SK-N-SH treated with all-trans-retinoic acid at 6 μM for 48 hours (cell line): ENCODE data around the gene JPH3.

Experiments
- ATAC-seq: fragments of 200-7000 bp; cut with Tn5 transposase; 3 replicates; pipeline ENCODE4 v1.9.1; 2020; ENCODE audit warnings: mild to moderate bottlenecking, moderate library complexity
- ARNTL ChIP-seq: fragments of 450-650 bp; formaldehyde crosslinking; IDR thresholded peaks from 2 replicates; pipeline ENCODE4 v1.5.0; 2020; ENCODE audit warnings: low read depth, mild to moderate bottlenecking, moderate library complexity, borderline replicate concordance
- BACH2 ChIP-seq: fragments of 250-450 bp; sonication (Bioruptor Pico); IDR thresholded peaks from 2 replicates; pipeline ENCODE4 v1.9.0; 2021; ENCODE audit warnings: mild to moderate bottlenecking, borderline replicate concordance
- CREB5 ChIP-seq: fragments of 250-450 bp; sonication (Bioruptor Pico); IDR thresholded peaks from 2 replicates; pipeline ENCODE4 v1.5.1; 2020; ENCODE audit warnings: low read depth, mild to moderate bottlenecking, moderate library complexity
- CSDC2 ChIP-seq: fragments of 250-450 bp; sonication (Bioruptor Pico); IDR thresholded peaks from 2 replicates; pipeline ENCODE4 v1.5.0; 2020; ENCODE audit warnings: mild to moderate bottlenecking, moderate library complexity
- GLIS3 ChIP-seq: fragments of 250-450 bp; sonication (Bioruptor Pico); IDR thresholded peaks from 2 replicates; pipeline ENCODE4 v1.5.0; 2020; ENCODE audit warnings: mild to moderate bottlenecking, moderate library complexity
- ISL1 ChIP-seq: fragments of 250-450 bp; sonication (Bioruptor Pico); IDR thresholded peaks from 2 replicates; pipeline ENCODE4 v2.1.2; 2022; ENCODE audit warnings: mild to moderate bottlenecking, moderate library complexity
- OSR1 ChIP-seq: fragments of 250-450 bp; sonication (Bioruptor Pico); IDR thresholded peaks from 2 replicates; pipeline ENCODE4 v1.8.0; 2022; ENCODE audit warnings: moderate library complexity, mild to moderate bottlenecking, inconsistent platforms
- POU6F1 ChIP-seq: fragments of 250-450 bp; sonication (Bioruptor Pico); IDR thresholded peaks from 2 replicates; pipeline ENCODE4 v1.8.0; 2021; ENCODE audit warnings: low read depth, mild to moderate bottlenecking, moderate library complexity, borderline replicate concordance
- PPARA ChIP-seq: fragments of 250-450 bp; sonication (Bioruptor Pico); IDR thresholded peaks from 2 replicates; pipeline ENCODE4 v1.5.0; 2020; ENCODE audit warnings: mild to moderate bottlenecking, borderline replicate concordance
- RARB ChIP-seq: fragments of 250-450 bp; sonication (Bioruptor Pico); IDR thresholded peaks from 2 replicates; pipeline ENCODE4 v1.8.0; 2021; ENCODE audit warnings: mild to moderate bottlenecking, moderate library complexity
- SNAI2 ChIP-seq: fragments of 250-450 bp; sonication (Bioruptor Pico); IDR thresholded peaks from 2 replicates; pipeline ENCODE4 v1.5.0; 2020; ENCODE audit warnings: mild to moderate bottlenecking, moderate library complexity
- TCF4 ChIP-seq: fragments of 250-450 bp; sonication (Bioruptor Pico); IDR thresholded peaks from 2 replicates; pipeline ENCODE4 v1.8.0; 2021; ENCODE audit warnings: mild to moderate bottlenecking, moderate library complexity, borderline replicate concordance
- TOX ChIP-seq: fragments of 250-450 bp; sonication (Bioruptor Pico); IDR thresholded peaks from 2 replicates; pipeline ENCODE4 v1.8.0; 2021; ENCODE audit warnings: mild to moderate bottlenecking, moderate library complexity, borderline replicate concordance
- TSHZ2 ChIP-seq: fragments of 250-450 bp; sonication (Bioruptor Pico); IDR thresholded peaks from 2 replicates; pipeline ENCODE4 v1.5.0; 2020; ENCODE audit warnings: mild to moderate bottlenecking, moderate library complexity
- ZC3H10 ChIP-seq: fragments of 250-450 bp; sonication (Bioruptor Pico); IDR thresholded peaks from 2 replicates; pipeline ENCODE4 v1.5.1; 2021; ENCODE audit warnings: mild to moderate bottlenecking, moderate library complexity
- ZFP3 ChIP-seq: fragments of 250-450 bp; sonication (Bioruptor Pico); IDR thresholded peaks from 2 replicates; pipeline ENCODE4 v1.5.0; 2020; ENCODE audit warnings: mild to moderate bottlenecking, moderate library complexity
- ZFP30 ChIP-seq: fragments of 450-650 bp; formaldehyde crosslinking; IDR thresholded peaks from 2 replicates; pipeline ENCODE4 v1.5.0; 2022; ENCODE audit warnings: mild to moderate bottlenecking, moderate library complexity
- ZNF565 ChIP-seq: fragments of 450-650 bp; formaldehyde crosslinking; conservative IDR thresholded peaks from 2 replicates; pipeline ENCODE4 v1.5.0; 2020; ENCODE audit warnings: low read depth, mild to moderate bottlenecking, moderate library complexity
- ZNF8 ChIP-seq: fragments of 450-650 bp; formaldehyde crosslinking; IDR thresholded peaks from 2 replicates; pipeline ENCODE4 v1.5.0; 2020; ENCODE audit warnings: mild to moderate bottlenecking, moderate library complexity
- TF ChIP-seq, protein P1 (sequence below): fragments of 250-450 bp; sonication (Bioruptor Pico); IDR thresholded peaks from 2 replicates; pipeline ENCODE4 v1.8.0; 2020; ENCODE audit warnings: mild to moderate bottlenecking, moderate library complexity, borderline replicate concordance
- TF ChIP-seq, protein P2 (sequence below): fragments of 250-450 bp; sonication (Bioruptor Pico); IDR thresholded peaks from 2 replicates; pipeline ENCODE4 v1.5.1; 2021; ENCODE audit warnings: mild to moderate bottlenecking, moderate library complexity

The JPH3 gene

DNA sequence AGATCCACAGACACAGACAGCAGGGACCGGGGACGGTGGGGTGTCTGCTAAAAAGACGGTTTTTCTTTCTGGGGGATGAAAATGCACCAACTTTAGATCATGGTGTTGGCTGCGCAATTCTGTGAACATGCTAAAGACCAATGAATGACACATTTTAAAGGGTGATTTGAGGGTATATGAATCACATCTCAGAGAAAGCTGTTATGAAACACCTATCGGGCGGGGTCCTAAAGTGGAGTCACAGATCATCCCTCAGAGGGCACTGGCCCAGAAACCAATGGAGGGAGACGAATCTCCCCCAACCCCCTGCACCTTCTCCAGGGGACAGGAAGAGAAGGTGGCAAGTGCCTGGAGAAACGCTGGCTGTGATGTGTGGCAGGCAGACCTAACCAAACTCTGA lies 137.5 kb downstream of the JPH3 start:
- TF ChIP-seq ZFP3 = no peak
- no peak for TF ChIP-seq GLIS3 (CRISPR knock-in tag)
- TF ChIP-seq CREB5 = no peak
- TF ChIP-seq SNAI2 (CRISPR knock-in tag) = no peak
- TF ChIP-seq ZNF565 (CRISPR knock-in tag) = no peak
- no peak for TF ChIP-seq RARB
- no peak for TF ChIP-seq ISL1
- TF ChIP-seq, protein P1, sequence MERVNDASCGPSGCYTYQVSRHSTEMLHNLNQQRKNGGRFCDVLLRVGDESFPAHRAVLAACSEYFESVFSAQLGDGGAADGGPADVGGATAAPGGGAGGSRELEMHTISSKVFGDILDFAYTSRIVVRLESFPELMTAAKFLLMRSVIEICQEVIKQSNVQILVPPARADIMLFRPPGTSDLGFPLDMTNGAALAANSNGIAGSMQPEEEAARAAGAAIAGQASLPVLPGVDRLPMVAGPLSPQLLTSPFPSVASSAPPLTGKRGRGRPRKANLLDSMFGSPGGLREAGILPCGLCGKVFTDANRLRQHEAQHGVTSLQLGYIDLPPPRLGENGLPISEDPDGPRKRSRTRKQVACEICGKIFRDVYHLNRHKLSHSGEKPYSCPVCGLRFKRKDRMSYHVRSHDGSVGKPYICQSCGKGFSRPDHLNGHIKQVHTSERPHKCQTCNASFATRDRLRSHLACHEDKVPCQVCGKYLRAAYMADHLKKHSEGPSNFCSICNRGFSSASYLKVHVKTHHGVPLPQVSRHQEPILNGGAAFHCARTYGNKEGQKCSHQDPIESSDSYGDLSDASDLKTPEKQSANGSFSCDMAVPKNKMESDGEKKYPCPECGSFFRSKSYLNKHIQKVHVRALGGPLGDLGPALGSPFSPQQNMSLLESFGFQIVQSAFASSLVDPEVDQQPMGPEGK (CRISPR knock-in tag) = no peak
- TF ChIP-seq, protein P2, sequence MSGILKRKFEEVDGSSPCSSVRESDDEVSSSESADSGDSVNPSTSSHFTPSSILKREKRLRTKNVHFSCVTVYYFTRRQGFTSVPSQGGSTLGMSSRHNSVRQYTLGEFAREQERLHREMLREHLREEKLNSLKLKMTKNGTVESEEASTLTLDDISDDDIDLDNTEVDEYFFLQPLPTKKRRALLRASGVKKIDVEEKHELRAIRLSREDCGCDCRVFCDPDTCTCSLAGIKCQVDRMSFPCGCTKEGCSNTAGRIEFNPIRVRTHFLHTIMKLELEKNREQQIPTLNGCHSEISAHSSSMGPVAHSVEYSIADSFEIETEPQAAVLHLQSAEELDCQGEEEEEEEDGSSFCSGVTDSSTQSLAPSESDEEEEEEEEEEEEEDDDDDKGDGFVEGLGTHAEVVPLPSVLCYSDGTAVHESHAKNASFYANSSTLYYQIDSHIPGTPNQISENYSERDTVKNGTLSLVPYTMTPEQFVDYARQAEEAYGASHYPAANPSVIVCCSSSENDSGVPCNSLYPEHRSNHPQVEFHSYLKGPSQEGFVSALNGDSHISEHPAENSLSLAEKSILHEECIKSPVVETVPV = no peak
- TF ChIP-seq BACH2 (CRISPR knock-in tag) = no peak
- TF ChIP-seq CSDC2 (CRISPR knock-in tag) = no peak
- no peak for TF ChIP-seq TSHZ2 (CRISPR knock-in tag)
- no peak for TF ChIP-seq OSR1 (CRISPR knock-in tag)
- ATAC-seq = no peak

DNA sequence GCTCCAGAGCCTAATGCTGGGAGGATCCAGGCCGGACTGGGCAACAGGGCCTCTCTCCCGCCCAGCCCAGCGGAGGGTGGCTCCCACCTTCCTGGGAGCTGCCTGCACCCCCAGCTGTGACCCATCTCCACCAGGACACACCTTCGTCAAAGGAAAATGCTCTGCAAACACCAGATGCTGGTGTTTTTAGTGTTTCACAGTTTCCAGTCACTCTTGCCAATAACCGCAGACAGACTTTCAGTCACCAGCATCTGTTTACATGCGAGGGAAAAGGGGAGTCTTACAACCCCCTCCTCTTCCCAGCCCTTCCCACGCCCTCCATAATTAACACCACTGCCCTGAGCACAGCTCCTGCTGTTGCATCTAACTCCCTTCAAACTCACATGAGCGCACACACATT lies 138.1 kb downstream of the JPH3 start:
- no peak for ATAC-seq
- TF ChIP-seq POU6F1 (no peak), TCF4 (no peak), GLIS3 (CRISPR knock-in tag) (no peak)

DNA sequence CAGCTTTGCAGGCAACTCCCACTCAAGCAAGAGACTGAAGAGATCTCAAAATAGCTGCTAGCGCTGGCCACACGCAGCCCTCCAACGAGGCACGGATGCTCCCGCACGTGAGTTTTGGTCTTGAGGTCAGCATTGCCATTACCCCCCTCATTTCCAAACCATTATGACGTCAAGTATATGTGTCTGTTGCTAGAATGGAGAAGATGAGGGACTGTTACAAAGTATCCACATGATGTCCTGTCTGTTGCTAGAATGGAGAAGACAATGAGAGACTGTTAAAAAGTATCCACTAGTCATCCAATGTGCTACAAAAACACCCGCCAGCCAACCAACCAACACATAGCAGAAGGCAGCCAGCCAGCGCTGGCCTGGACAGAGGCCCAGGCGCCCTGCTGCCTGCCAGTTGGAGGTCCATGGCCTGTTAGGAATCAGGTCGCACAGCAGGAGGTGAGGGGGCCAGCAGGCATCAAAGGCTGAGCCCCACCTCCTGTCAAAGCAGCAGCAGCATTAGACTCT lies 138.7 kb downstream of the JPH3 start:
- no peak for ATAC-seq
- TF ChIP-seq TCF4 (no peak), TOX (CRISPR knock-in tag) (no peak), TSHZ2 (CRISPR knock-in tag) (no peak), CSDC2 (CRISPR knock-in tag) (no peak), SNAI2 (CRISPR knock-in tag) (no peak), ARNTL (CRISPR knock-in tag) (no peak), ZNF8 (CRISPR knock-in tag) (no peak), POU6F1 (no peak), PPARA (CRISPR knock-in tag) (no peak), OSR1 (CRISPR knock-in tag) (no peak), ZC3H10 (no peak), ZFP30 (CRISPR knock-in tag) (no peak), ZNF565 (CRISPR knock-in tag) (no peak), RARB (no peak)
- TF ChIP-seq, protein P1 (CRISPR knock-in tag) = no peak
